OCI-LY3 (cell line): ENCODE measurements around the gene CCDC141.
A peak's percentile ranks its signal among the peaks of the same experiment; 100 is the strongest.

Experiments used
- H2AFZ ChIP-seq: fragments of 200-600, 300-600 bp; shearing (Covaris generic); 2 replicates; pipeline ENCODE4 v1.6.0; 2014; ENCODE audit warnings: antibody characterized with exemption, low read depth, low read length
- H3K27ac ChIP-seq: fragments of 200-600, 300-600 bp; sonication (generic); 2 replicates; pipeline ENCODE4 v1.5.1; 2014; ENCODE audit warnings: mild to moderate bottlenecking, low read length, moderate library complexity, mixed read lengths
- H3K27me3 ChIP-seq: fragments of 200-600, 300-600 bp; sonication (generic); 2 replicates; pipeline ENCODE4 v1.6.1; 2014; ENCODE audit warnings: low read depth, low read length, mixed read lengths
- H3K36me3 ChIP-seq: fragments of 200-600, 300-600 bp; sonication (generic); replicated peaks from 2 replicates; pipeline ENCODE3; 2014; ENCODE audit warnings: low read depth, low read length, mixed read lengths
- H3K4me1 ChIP-seq: fragments of 300-600, 200-600 bp; sonication (generic); 2 replicates; pipeline ENCODE4 v1.6.1; 2014; ENCODE audit warnings: low read length, mixed read lengths
- H3K4me2 ChIP-seq: fragments of 200-600, 300-600 bp; sonication (generic); 2 replicates; pipeline ENCODE4 v1.6.1; 2014; ENCODE audit warnings: low read length, mixed read lengths
- H3K4me3 ChIP-seq: fragments of 300-600, 200-600 bp; sonication (generic); 2 replicates; pipeline ENCODE4 v1.5.1; 2014; ENCODE audit warnings: antibody characterized with exemption, mild to moderate bottlenecking, low read length, moderate library complexity
- H3K79me2 ChIP-seq: fragments of 300-600, 200-600 bp; shearing (Covaris generic); 2 replicates; pipeline ENCODE4 v1.6.1; 2014; ENCODE audit warnings: mild to moderate bottlenecking, low read length, mixed read lengths
- H3K9ac ChIP-seq: fragments of 300-600, 200-600 bp; shearing (Covaris generic); 2 replicates; pipeline ENCODE4 v1.6.0; 2014; ENCODE audit warnings: mild to moderate bottlenecking, low read length, moderate library complexity
- H3K9me3 ChIP-seq: fragments of 200-600, 300-600 bp; shearing (Covaris generic); 2 replicates; pipeline ENCODE4 v1.6.1; 2014; ENCODE audit warnings: low read length, mixed read lengths; ENCODE audit not compliant: insufficient read depth
- H4K20me1 ChIP-seq: fragments of 200-600, 300-600 bp; sonication (generic); 2 replicates; pipeline ENCODE4 v1.6.1; 2016; ENCODE audit warnings: low read length, mixed read lengths; ENCODE audit not compliant: insufficient read depth
- EZH2phosphoT487 ChIP-seq: fragments of 200-600 bp; shearing (Covaris generic); IDR thresholded peaks from 2 replicates; pipeline ENCODE4 v1.6.1; 2018; ENCODE audit warnings: antibody characterized with exemption, mixed run types, low read depth
- TF ChIP-seq, protein P1 (sequence below): fragments of 200-600, 300-600 bp; sonication (generic); IDR thresholded peaks from 2 replicates; pipeline ENCODE4 v1.5.1; 2014; ENCODE audit warnings: antibody characterized with exemption, low read length, low read depth

CCDC141 gene

DNA sequence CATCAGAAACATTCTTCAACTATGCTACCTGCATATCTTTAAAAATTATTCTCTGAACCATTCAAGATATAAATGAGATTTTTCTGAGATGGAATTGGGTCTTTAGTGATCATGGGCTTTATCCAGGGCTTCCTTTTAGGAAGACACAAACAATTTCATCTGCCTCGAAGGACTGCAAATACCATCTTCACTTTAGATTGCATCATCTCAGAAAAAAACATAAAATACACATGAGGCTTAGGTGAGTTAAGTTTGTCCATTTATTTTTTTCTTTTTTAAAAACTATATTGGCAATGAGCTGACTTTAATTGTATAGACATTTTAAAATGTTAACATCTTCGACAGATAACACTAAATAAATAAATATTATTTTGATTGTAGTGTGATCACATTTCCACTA, 262.8 kb downstream of the CCDC141 start:
- no peak overlapping the region for H3K4me2 ChIP-seq
- no peak overlapping the region for H2AFZ ChIP-seq
- H3K36me3 ChIP-seq: no peaks in the 10 kb centered on the region
- H3K27me3 ChIP-seq: no peaks in the 10 kb centered on the region
- no peak overlapping the region for H3K9ac ChIP-seq
- no peak overlapping the region for H3K27ac ChIP-seq
- H4K20me1 ChIP-seq: no peaks in the 10 kb centered on the region
- no peak for TF ChIP-seq EZH2phosphoT487
- TF ChIP-seq, protein P1, sequence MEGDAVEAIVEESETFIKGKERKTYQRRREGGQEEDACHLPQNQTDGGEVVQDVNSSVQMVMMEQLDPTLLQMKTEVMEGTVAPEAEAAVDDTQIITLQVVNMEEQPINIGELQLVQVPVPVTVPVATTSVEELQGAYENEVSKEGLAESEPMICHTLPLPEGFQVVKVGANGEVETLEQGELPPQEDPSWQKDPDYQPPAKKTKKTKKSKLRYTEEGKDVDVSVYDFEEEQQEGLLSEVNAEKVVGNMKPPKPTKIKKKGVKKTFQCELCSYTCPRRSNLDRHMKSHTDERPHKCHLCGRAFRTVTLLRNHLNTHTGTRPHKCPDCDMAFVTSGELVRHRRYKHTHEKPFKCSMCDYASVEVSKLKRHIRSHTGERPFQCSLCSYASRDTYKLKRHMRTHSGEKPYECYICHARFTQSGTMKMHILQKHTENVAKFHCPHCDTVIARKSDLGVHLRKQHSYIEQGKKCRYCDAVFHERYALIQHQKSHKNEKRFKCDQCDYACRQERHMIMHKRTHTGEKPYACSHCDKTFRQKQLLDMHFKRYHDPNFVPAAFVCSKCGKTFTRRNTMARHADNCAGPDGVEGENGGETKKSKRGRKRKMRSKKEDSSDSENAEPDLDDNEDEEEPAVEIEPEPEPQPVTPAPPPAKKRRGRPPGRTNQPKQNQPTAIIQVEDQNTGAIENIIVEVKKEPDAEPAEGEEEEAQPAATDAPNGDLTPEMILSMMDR: no peak
- peaks cover 16% of the 10 kb centered on the region for H3K4me1 ChIP-seq
- H3K79me2 ChIP-seq: no peaks in the 10 kb centered on the region
- no peak overlapping the region for H3K4me3 ChIP-seq
- H3K9me3 ChIP-seq: no peaks in the 10 kb centered on the region

DNA sequence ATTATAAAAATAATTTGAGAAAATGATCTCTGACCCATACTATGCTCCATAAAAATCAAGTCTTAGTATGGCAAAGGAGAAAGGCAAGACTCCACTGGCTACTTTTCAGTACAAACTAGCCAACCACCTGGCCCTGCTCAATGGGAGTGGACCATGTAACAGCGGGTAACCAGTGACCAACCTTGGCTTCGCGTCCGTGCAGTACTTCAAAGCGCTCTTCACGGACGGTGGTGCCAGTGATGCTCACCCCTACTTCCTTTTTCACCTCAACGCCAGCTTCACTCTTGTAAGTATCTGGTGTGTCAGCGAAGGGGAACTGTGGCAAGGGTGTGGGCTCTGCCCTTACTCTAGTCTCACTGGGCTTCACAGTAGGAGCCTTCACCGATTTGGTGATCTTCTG, 266.0 kb downstream of the CCDC141 start:
- Histone ChIP-seq H3K27ac (no peak overlapping the region), H3K27me3 (no peaks in the 10 kb centered on the region), H4K20me1 (no peaks in the 10 kb centered on the region), H3K4me1 (peaks cover 13% of the 10 kb centered on the region), H3K36me3 (peaks cover under 1% of the 10 kb centered on the region), H3K4me2 (no peak overlapping the region), H3K9ac (no peak overlapping the region), H3K79me2 (no peaks in the 10 kb centered on the region), H3K9me3 (no peaks in the 10 kb centered on the region), H2AFZ (no peak overlapping the region), H3K4me3 (no peak overlapping the region)
- TF ChIP-seq, protein P1: no peak
- no peak for TF ChIP-seq EZH2phosphoT487

DNA sequence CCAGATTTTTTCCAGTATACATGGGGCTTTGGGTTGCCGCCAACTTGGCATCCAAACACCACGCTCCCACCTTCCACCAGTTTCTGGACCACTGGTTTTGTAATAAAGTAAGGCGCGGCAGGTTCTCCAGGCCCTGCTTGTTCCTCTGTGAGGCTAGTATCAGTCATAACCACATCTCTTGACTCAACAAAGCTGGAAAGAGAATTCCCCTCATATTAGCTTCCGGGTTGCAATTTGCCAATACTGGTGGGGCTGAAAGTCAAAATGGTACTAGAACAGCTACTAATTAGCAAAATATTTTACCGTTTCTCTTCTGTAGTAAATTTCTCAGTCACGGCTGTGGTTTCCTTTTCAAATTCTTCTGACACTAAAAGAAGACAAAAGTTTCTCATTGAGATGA, 267.7 kb downstream of the CCDC141 start:
- H3K4me3 ChIP-seq: peak overlapping the region; percentile 30; the same call in 1 of the 2 replicates
- peaks cover 13% of the 10 kb centered on the region for H3K4me1 ChIP-seq
- H3K9ac ChIP-seq: no peak overlapping the region
- TF ChIP-seq EZH2phosphoT487: no peak
- TF ChIP-seq, protein P1: no peak
- H3K4me2 ChIP-seq: peak overlapping the region; percentile 50
- H3K79me2 ChIP-seq: no peaks in the 10 kb centered on the region
- H2AFZ ChIP-seq: peak overlapping the region; percentile 40; the same call in 1 of the 2 replicates
- H4K20me1 ChIP-seq: no peaks in the 10 kb centered on the region
- H3K9me3 ChIP-seq: no peaks in the 10 kb centered on the region
- peaks cover 3% of the 10 kb centered on the region for H3K36me3 ChIP-seq
- H3K27ac ChIP-seq: peak overlapping the region; percentile 51
- H3K27me3 ChIP-seq: no peaks in the 10 kb centered on the region
